Upper lobe of right lung (tissue), 1 donor: ENCODE data around the gene ASPRV1. TPM values are rescaled to one million over a fixed set of nuclear protein-coding genes. Genes with fewer than 3 reads are reported as not detected.
A peak's percentile ranks its signal among the peaks of the same experiment; 100 is the strongest.

ENCODE experiments used
- ATAC-seq: fragments of 200-7000 bp; cut with Tn5 transposase; one replicate; pipeline ENCODE4 v1.9.1; 2020; ENCODE audit warnings: mild to moderate bottlenecking, moderate library complexity
- DNase-seq: peaks from one replicate; pipeline ENCODE4 v3.0.0-alpha.2; 2020
- H3K27ac ChIP-seq: fragments of 200-600 bp; one replicate; pipeline ENCODE4 v1.8.0; 2022
- H3K27me3 ChIP-seq: fragments of 200-600 bp; one replicate; pipeline ENCODE4 v1.8.0; 2022; ENCODE audit warnings: mild to moderate bottlenecking
- H3K36me3 ChIP-seq: fragments of 200-600 bp; one replicate; pipeline ENCODE4 v1.8.0; 2022
- H3K4me1 ChIP-seq: fragments of 200-600 bp; one replicate; pipeline ENCODE4 v1.8.0; 2022
- H3K4me3 ChIP-seq: fragments of 200-600 bp; one replicate; pipeline ENCODE4 v1.8.0; 2022; ENCODE audit warnings: mild to moderate bottlenecking
- H3K9me3 ChIP-seq: fragments of 200-600 bp; one replicate; pipeline ENCODE4 v1.8.0; 2022
- CTCF ChIP-seq: fragments of 200-600 bp; IDR thresholded peaks from one replicate; pipeline ENCODE4 v1.8.0; 2022; ENCODE audit warnings: antibody characterized with exemption
- intact Hi-C: fragments of 100-400 bp; cut with DNase I; formaldehyde crosslinking; loops from one replicate; pipeline ENCODE4 v1.11.0; 2022
- total RNA-seq: library from RNA; stranded (reverse); fragmentation: NEBNext Ultra II Directional; extraction: Animal tissue kit (Norgen Biotek cat#: 25700); gene quantifications from one replicate; pipeline ENCODE4 v1.2.1, GENCODE V29; 2021
- donor health status: DM: no; HTN: yes; CAD: no; lungs with severe emphysema.

ASPRV1 gene
- total RNA-seq, 1 donor from 2014 or later: 2.1 TPM

- ATAC-seq: no peak
- peaks cover 32% of the 10 kb centered on the region for H3K36me3 ChIP-seq
- intact Hi-C loops: no loop called here
These were observed 17.4 kb downstream of the ASPRV1 start for GRCh38 chr2:69943843-69944525.

GRCh38 chr2:69943000-69943842 is 18.2 kb downstream of the ASPRV1 start:
- Histone ChIP-seq H3K27ac (no peak overlapping the region), H3K4me3 (no peak overlapping the region), H3K4me1 (peaks cover 8% of the 10 kb centered on the region), H3K27me3 (no peaks in the 10 kb centered on the region), H3K36me3 (peaks cover 40% of the 10 kb centered on the region), H3K9me3 (no peaks in the 10 kb centered on the region)
- no peak for TF ChIP-seq CTCF
- intact Hi-C loops: no loop called here
- DNase-seq (no peak), ATAC-seq (peak; percentile 37)

More at GRCh38 chr2:69943843-69944525, 17.4 kb downstream of the ASPRV1 start:
- H3K27ac ChIP-seq: no peak overlapping the region
- no peak overlapping the region for H3K4me3 ChIP-seq
- H3K27me3 ChIP-seq: peaks cover 2% of the 10 kb centered on the region
- peaks cover 8% of the 10 kb centered on the region for H3K4me1 ChIP-seq
- TF ChIP-seq CTCF: no peak
- H3K9me3 ChIP-seq: no peaks in the 10 kb centered on the region
- DNase-seq: no peak

GRCh38 chr2:69940691-69941090 is 20.7 kb downstream of the ASPRV1 start:
- Histone ChIP-seq H3K4me3 (no peak overlapping the region), H3K27ac (no peak overlapping the region), H3K9me3 (no peaks in the 10 kb centered on the region), H3K4me1 (peaks cover 2% of the 10 kb centered on the region), H3K27me3 (no peaks in the 10 kb centered on the region), H3K36me3 (peaks cover 64% of the 10 kb centered on the region)
- no peak for ATAC-seq
- no peak for DNase-seq
- intact Hi-C loops: no loop called here
- no peak for TF ChIP-seq CTCF

- Histone ChIP-seq H3K4me3 (no peak overlapping the region), H3K9me3 (no peaks in the 10 kb centered on the region), H3K4me1 (peaks cover 2% of the 10 kb centered on the region), H3K27me3 (no peaks in the 10 kb centered on the region), H3K36me3 (peaks cover 68% of the 10 kb centered on the region), H3K27ac (no peak overlapping the region)
- ATAC-seq (no peak), DNase-seq (no peak)
- no peak for TF ChIP-seq CTCF
- intact Hi-C loops: no loop called here
These were observed 21.7 kb downstream of the ASPRV1 start for GRCh38 chr2:69939722-69940121.

GRCh38 chr2:69937968-69938367 is 23.5 kb downstream of the ASPRV1 start:
- intact Hi-C loops: no loop called here
- Histone ChIP-seq H3K27me3 (no peaks in the 10 kb centered on the region), H3K9me3 (no peaks in the 10 kb centered on the region), H3K4me1 (peaks cover 17% of the 10 kb centered on the region), H3K4me3 (no peak overlapping the region), H3K27ac (no peak overlapping the region), H3K36me3 (peaks cover 68% of the 10 kb centered on the region)
- no peak for ATAC-seq
- no peak for DNase-seq
- no peak for TF ChIP-seq CTCF
